ENCODE measurements around the gene NT5C. TPM values are rescaled to one million over a fixed set of nuclear protein-coding genes. Genes with fewer than 3 reads are reported as not detected.

The NT5C gene
- total and polyA plus RNA-seq, 12 donors: 17.1 to 71.7 (median 23.6) TPM

- TF ChIP-seq, protein P1, sequence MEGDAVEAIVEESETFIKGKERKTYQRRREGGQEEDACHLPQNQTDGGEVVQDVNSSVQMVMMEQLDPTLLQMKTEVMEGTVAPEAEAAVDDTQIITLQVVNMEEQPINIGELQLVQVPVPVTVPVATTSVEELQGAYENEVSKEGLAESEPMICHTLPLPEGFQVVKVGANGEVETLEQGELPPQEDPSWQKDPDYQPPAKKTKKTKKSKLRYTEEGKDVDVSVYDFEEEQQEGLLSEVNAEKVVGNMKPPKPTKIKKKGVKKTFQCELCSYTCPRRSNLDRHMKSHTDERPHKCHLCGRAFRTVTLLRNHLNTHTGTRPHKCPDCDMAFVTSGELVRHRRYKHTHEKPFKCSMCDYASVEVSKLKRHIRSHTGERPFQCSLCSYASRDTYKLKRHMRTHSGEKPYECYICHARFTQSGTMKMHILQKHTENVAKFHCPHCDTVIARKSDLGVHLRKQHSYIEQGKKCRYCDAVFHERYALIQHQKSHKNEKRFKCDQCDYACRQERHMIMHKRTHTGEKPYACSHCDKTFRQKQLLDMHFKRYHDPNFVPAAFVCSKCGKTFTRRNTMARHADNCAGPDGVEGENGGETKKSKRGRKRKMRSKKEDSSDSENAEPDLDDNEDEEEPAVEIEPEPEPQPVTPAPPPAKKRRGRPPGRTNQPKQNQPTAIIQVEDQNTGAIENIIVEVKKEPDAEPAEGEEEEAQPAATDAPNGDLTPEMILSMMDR (IDR thresholded peaks at IDR 0.05): no peak
- intact Hi-C loops (cut with DNase I): loop anchor here (5.0 to 10.0 kb wide), 15 partner anchors 32 to 305 kb away; partner anchors contain the start of genes NUP85 (in 3 of the 10), GRB2 (in 2 of the 10), JPT1 (in 2 of the 10) and SUMO2 (in 2 of the 10)
- ATAC-seq: peak; percentile 87 to 91 (median 90)
- Histone ChIP-seq H3K27me3 (no peaks in the 10 kb centered on the region), H3K9me3 (no peaks in the 10 kb centered on the region), H3K4me1 (peaks cover 5 to 52% (median 31%) of the 10 kb centered on the region in 9 donors), H3K36me3 (peaks cover 0 to 11% (median 0%) of the 10 kb centered on the region in 9 donors), H3K27ac (peak within 1 kb of the TSS; percentile 35 to 91 (median 86)), H3K4me3 (peak within 1 kb of the TSS; percentile 68 to 96 (median 86))
- WGBS, 2 donors: 0 to 1% methylated on average over 66 to 68 of the region's 68 CpGs
- DNase-seq: peak; percentile 90 to 95
Observed at GRCh38 chr17:75109407-75110233, 21.9 kb downstream of the NT5C start, which contains the start of gene ARMC7. Gene ARMC7, plus strand, starts transcription at chr17:75109969. Its CDS starts 320 bp downstream, at chr17:75110289.

DNA sequence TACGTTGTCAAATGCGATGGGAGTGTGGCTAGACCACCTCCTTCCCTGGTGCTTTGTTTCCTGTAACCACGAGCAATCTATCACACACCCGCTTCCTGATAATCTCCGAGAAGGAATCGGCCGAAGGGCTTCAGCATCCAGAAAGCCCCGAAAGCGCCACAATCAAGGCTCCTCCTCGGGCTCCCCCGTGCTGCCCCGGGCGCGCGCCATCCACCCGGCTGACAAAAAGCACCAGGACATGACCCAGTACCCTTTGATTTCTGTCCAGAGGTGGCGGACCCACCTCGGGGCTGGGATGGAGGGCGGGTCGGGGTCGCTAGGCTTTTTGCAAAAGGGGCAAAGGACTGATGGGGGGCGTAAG, 22.5 kb downstream of the NT5C start:
- DNase-seq (no peak), ATAC-seq (peak in 1 of 8 donors; percentile 1)

GRCh38 chr17:75108193-75108592, 23.3 kb downstream of the NT5C start:
- Histone ChIP-seq H3K9me3 (no peaks in the 10 kb centered on the region), H3K27ac (no peak overlapping the region), H3K4me3 (no peak overlapping the region), H3K4me1 (peaks cover 4 to 44% (median 21%) of the 10 kb centered on the region in 9 donors), H3K36me3 (peaks cover 0 to 16% (median 0%) of the 10 kb centered on the region in 9 donors), H3K27me3 (no peaks in the 10 kb centered on the region)
- no peak for DNase-seq
- intact Hi-C loops (cut with DNase I): loop anchor here in 2 of 10 donors (5.0 to 10.0 kb wide), 3 partner anchors 36 to 297 kb away; partner anchors contain the start of genes ATP5PD (in 1 of the 2), GRB2 (in 1 of the 2) and KCTD2 (in 1 of the 2)
- TF ChIP-seq, protein P1 (IDR thresholded peaks at IDR 0.05): no peak
- 78 to 79% methylated on average over 2 of the region's 2 CpGs for WGBS, 2 donors
- ATAC-seq: no peak

More for the DNA sequence above, 22.5 kb downstream of the NT5C start:
- peaks cover 0 to 15% (median 0%) of the 10 kb centered on the region in 9 donors for H3K36me3 ChIP-seq
- intact Hi-C loops (cut with DNase I): loop anchor here in 2 of 10 donors (5.0 to 10.0 kb wide), 3 partner anchors 37 to 296 kb away; partner anchors contain the start of genes ATP5PD (in 1 of the 2), GRB2 (in 1 of the 2) and KCTD2 (in 1 of the 2)
- no peaks in the 10 kb centered on the region for H3K27me3 ChIP-seq
- TF ChIP-seq, protein P1 (IDR thresholded peaks at IDR 0.05): no peak
- 9 to 11% methylated on average over 22 of the region's 22 CpGs for WGBS, 2 donors
- H3K4me1 ChIP-seq: peaks cover 5 to 46% (median 26%) of the 10 kb centered on the region in 9 donors
- H3K9me3 ChIP-seq: no peaks in the 10 kb centered on the region
- H3K4me3 ChIP-seq: peak overlapping the region; percentile 68 to 96 (median 86)
- peak overlapping the region in 4 of 10 donors; percentile 86 to 91 (median 88) for H3K27ac ChIP-seq
